Dermis blood vessel endothelial cell (primary cell): ENCODE data around the gene CUL9. TPM values are rescaled to one million over a fixed set of nuclear protein-coding genes. Genes with fewer than 3 reads are reported as not detected.

Experiments used
- DNase-seq: peaks from one replicate; pipeline ENCODE4 v3.0.0; 2010
- total RNA-seq: library from RNA; depleted of rRNA; stranded (reverse); fragments of >200 nt; gene quantifications from 2 replicates; pipeline ENCODE4 v1.2.3, GENCODE V29; 2014

Gene CUL9
- total RNA-seq, 1 donor from 2014 or later: 25.9 TPM

- DNase-seq: no peak
These were observed 75.6 kb downstream of the CUL9 start for GRCh38 chr6:43257367-43258145.

GRCh38 chr6:43258180-43258579 lies 76.2 kb downstream of the CUL9 start:
- DNase-seq: no peak

DNA sequence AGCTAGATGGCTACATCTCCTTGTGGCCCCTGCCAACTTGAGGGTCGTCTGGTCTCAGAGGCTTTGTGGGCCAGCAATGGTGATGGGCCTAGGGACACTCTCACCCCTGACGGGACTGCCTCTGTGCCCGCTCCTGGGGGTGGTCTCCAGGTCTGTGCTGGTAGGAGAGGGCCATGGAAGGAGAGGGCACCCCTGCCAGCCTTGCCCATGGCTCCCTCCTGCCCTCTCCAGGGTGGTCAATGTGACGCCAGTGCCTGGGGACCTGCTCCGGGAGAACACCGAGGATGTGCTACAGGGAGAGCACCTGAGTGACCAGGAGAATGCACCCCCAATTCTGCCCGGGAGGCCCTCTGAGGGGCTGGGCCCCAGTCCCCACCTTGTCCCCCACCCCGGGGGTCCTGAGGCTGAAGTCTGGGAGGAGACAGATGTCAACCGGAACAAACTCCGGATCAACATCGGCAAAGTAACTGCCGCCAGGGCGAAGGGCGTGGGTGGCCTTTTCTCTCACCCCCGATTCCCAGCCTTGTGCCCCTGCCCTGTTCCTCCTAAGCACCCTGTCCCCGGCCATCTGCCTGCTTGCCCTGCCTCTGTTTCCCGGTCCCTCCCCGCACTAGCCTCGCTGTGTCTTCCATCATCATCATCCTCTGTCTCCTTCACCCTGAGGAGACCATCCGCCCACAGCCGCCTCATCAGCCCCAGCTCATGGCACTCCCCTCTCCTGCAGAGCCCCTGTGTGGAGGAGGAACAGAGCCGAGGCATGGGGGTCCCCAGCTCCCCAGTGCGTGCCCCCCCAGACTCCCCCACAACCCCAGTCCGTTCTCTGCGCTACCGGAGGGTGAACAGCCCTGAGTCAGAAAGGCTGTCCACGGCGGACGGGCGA lies 77.1 kb downstream of the CUL9 start:
- no peak for DNase-seq

GRCh38 chr6:43260791-43261190 lies 78.8 kb downstream of the CUL9 start:
- peak; percentile 37 for DNase-seq

DNA sequence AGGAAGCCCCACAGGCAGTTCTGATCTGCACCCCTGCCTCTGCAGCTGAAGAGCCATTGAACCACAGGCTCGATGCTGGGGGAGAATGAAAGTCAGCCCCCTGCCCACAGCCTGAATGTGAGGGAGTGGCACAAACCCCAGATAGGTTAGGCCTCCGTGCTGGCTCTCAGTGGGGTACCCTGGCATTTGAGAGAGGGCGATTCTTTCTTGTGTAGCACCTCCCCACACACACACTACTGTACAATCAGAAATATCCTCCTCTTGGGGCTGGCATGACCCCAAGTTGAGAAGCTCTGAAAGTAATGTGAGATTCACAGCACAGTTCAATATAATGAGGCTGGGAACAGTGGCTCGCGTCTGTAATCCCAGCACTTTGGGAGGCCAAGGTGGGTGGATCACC lies 79.2 kb downstream of the CUL9 start:
- no peak for DNase-seq

DNA sequence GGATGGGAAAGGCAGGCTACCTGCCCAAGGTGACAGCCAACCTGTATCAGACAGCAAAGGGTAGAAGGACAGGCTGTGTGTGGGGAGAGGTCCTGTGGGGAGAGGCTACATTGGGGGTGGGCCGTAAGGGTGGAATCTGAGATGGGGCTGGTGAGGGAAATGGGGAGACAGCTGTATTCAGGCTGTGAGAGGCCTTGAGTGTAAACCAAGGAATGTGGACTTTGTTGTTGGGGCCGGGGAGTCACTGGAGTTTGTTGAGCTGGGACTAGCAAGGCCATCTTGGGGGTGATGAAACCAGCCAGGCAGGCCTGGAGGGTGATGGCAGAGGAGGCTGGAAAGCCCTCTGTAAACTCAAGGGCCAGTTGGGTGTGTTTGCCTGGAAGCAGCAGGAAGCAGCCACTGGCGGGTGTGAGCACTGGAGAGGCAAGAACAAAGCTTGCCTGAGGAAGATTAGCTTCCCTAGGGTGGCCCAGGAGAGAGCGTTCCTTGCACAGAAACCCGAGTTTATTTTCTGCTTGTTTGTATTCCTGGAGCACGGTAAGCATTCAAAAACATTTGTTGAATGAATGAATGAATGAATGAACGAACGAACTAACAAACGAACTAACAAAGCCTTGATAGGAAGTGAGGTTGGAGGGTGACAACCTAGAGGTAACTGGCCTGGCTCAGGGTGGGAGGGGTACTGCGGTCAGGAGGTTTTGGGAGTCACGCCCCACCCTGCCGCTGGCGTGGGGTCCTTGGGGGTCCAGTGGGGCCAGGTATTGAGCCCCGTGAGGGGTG lies 80.2 kb downstream of the CUL9 start:
- no peak for DNase-seq

- DNase-seq: no peak
These were observed 80.9 kb downstream of the CUL9 start for GRCh38 chr6:43262780-43263313.

DNA sequence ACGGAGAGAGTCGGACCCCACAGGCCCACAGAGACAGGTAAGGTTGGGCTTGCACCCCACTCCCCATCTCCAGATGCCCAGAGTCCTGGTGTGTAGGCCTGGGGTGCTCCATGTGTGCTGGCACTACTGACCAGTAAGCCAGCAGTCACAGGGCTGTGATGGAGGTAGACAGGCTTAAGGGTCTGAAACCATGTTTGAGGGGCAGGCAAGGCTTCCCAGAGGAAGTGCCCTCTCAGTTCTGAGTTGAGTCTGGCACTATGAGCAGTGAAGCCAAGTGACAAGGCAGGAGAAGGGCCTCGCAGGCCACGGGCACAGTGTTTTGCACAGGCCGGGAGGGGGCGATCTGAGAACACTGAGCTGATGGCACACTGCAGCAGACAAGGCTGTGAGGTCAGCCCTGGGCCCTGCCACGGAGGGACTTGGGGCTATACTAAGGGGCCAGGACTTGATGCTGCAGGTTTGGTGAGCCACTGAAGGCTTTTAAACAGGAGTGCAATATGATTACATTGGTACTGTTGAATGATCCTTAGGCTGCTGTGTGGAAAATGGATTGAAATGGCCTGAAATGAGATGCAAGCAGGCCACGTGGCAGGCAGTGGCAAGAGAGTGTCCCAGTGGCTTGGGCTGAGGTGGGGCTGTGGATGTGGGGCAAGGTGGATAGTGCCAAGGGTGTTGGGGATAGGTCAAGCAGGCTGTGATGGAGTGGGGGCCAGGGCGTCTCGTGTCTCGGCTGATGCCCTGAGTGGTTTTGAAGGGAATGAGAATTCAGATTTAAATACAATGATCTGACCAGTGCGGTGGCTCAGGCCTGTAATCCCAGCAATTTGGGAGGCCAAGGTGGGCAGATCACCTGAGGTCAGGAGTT lies 81.5 kb downstream of the CUL9 start:
- peak; percentile 84 for DNase-seq

- no peak for DNase-seq
These were observed 82.7 kb downstream of the CUL9 start for GRCh38 chr6:43264599-43265145.

DNA sequence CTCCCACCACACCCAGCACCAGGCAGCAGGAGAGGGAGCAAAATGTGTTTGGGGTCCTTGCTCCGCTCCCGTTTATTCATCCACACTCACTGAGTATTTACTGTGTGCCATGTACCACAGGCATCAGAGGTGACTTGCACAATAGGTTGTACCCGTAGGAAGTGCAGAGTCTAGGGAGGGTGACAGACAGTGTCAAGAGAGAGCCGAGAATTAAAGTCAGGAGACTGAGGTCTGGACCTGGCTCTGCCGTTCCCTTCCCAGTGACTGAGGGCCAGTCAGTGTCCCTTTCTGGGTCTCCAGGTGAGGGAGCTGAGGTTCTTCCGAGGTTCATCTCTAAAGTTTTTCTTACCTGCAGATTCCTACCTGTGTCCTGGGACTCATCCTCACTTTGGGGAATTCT lies 83.6 kb downstream of the CUL9 start:
- no peak for DNase-seq

DNA sequence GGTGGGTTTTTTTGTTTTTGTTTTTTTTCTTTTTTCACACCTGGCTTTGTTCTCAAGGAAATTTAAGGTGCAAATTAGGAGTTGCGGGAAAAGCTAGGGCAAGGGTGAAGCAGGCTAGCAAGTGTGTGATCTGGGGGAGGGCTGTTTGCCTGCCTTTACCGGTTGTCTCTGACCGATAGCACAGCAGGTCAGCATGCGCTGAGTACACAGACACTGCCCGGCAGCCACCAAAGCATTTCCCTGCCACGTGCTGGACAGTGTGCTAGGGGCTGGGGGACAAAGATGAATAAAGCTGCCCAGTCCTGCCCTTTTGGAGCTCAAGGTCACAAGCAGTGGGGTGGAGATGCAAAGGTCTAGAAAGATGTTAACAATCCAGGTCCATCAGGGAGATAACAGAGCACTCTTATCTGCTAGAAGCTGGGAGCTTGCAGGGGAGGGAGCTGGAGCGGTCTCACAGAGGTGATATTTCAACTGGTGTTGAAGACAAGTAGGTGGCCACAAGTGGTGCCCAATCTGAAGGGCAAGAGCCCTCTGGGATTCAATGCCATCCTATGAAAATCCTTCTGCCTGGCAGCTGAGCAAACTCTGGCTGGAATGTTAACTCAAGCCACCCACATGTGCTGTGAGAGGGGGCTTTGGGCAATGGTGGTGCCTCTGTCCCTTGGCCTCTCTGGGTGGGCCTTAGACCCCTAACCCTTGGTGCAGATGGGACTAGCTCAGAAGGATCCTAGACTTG lies 85.8 kb downstream of the CUL9 start:
- DNase-seq: no peak

GRCh38 chr6:43268355-43268700 lies 86.3 kb downstream of the CUL9 start:
- DNase-seq: no peak

DNA sequence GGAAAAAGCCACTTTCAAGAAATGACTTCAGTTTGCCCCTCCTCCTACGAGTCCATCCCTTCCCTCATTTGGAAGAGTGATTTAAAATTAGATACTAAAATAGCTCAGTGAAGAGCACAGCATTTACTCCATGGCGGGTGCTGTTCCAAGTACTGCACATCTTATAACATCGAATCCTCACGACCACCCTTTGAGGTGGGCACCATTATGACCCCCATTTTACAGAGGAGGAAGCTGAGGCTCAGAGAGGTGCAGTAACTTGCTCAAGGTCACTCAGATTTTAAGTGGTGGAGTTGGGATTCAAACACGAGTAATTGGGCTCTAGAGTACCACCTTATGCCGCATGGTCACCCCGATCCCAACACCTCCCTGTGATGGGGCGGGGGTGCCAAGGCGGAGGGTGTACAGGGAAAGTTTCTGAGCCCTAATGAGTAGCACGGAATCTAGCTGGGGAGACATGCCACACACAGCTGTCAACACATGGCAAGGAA lies 86.8 kb downstream of the CUL9 start:
- no peak for DNase-seq

DNA sequence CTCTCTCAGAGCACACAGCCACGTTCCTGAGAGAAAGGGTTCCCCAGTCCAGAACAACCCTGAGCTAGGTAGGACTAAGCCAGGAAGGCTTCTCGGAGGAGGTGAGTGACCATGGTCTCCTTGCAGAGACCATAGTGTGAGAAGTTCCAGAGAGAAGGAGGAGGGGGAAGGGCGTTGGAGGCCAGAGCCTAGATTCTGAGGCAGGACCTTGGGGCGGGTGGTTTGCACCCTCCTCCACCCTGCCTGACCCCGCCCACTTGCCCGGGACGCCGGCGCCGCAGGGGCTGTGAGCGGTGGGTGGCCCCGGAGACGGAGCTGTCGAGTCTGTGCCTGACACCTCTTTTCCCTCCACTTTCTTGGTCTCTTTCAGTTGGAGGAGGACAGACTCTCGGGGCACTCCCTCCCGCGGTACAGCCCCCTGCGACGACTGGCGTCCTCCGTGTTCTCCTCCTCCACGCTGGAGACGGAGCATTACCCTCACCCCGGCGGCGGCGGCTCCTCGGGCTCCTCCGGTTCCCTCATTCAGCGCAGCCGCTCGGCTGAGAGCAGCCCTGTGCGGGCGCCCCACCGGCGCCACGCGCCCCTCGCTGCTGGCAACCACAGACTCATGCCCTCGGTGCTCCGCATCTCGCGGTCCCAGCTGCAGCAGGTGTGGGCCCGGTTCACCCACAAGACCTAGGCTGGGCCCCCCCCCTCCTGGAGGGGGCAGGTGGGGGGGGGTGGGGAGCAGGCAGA lies 87.4 kb downstream of the CUL9 start:
- DNase-seq: no peak

DNA sequence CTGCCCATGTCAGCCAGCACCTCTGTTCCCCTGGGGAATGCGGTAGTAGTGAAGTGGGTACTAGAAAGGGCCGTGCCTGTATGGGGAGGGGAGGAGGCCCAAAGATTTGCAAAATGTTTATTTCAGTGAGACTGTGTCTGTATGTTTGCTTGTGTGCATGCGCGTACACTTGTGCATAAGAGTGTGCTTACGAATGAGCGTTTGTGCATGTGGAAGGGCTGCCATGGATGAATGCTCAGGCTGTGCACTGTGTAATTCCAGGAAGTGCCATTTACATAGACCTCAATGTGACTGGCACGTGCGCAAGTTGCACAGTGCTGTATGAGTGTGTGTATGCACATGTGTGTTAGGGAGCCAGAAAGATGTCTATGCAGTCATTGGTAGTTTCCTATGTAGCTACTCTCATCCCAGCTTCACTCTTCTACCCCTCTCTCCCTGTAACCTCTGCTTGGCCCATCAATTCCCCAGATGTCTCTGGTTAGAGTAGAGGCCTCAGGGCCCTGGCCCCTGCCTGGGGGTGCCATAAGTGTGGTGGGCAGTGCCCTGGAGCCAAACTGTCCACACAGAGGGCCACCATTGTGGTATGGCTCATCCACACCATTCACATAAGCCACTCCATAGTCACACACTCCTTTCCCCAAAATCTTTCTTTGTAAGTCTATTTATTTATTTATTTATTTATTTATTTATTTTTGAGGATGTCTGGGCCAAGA lies 89.3 kb downstream of the CUL9 start:
- no peak for DNase-seq

- DNase-seq: no peak
These were observed 89.9 kb downstream of the CUL9 start for GRCh38 chr6:43271944-43272343.

- no peak for DNase-seq
These were observed 91.7 kb downstream of the CUL9 start for GRCh38 chr6:43273707-43274106.
